Measurements from ENCODE around the gene ACY1. TPM values are rescaled to one million over a fixed set of nuclear protein-coding genes. Genes with fewer than 3 reads are reported as not detected.

ACY1 gene
- total RNA-seq, 1 donor from 2014 or later: 20.3 TPM

- intact Hi-C loops (cut with DNase I): no loop called here
- no peak for DNase-seq (ENCODE audit: low spot score)
Observed at GRCh38 chr3:52034651-52035050, 51.3 kb downstream of the ACY1 start.

GRCh38 chr3:52036222-52036694 lies 52.9 kb downstream of the ACY1 start:
- no peak for DNase-seq (ENCODE audit: low spot score)
- intact Hi-C loops (cut with DNase I): no loop called here

GRCh38 chr3:52036829-52037228 lies 53.5 kb downstream of the ACY1 start:
- intact Hi-C loops (cut with DNase I): no loop called here

GRCh38 chr3:52037291-52037690 lies 54.0 kb downstream of the ACY1 start:
- intact Hi-C loops (cut with DNase I): no loop called here

More at GRCh38 chr3:52036829-52037228, 53.5 kb downstream of the ACY1 start:
- no peak for DNase-seq (ENCODE audit: low spot score)

GRCh38 chr3:52038227-52038626 lies 54.9 kb downstream of the ACY1 start:
- intact Hi-C loops (cut with DNase I): no loop called here
- DNase-seq (ENCODE audit: low spot score): no peak

More at GRCh38 chr3:52037291-52037690, 54.0 kb downstream of the ACY1 start:
- DNase-seq (ENCODE audit: low spot score): no peak

Other genes starting within 250 kb of the ACY1 start
- not detected for gene IQCF6, start 204.3 kb upstream of the ACY1 start, total RNA-seq
- gene IQCF2, start 121.9 kb upstream of the ACY1 start, total RNA-seq: not detected
- not detected for gene IQCF5, start 107.9 kb upstream of the ACY1 start, total RNA-seq
- not detected for gene IQCF1, start 80.2 kb upstream of the ACY1 start, total RNA-seq
- gene RRP9, start 41.6 kb upstream of the ACY1 start, total RNA-seq: 9.7 TPM
- 15.2 TPM for gene PARP3, start 41.2 kb upstream of the ACY1 start, total RNA-seq
- gene GPR62, start 28.2 kb upstream of the ACY1 start, total RNA-seq: 0.16 TPM
- gene PCBP4, start 16.1 kb upstream of the ACY1 start, total RNA-seq: 91.4 TPM
- gene ABHD14B, start 9.5 kb upstream of the ACY1 start, total RNA-seq: 13.6 TPM
- gene ABHD14A, start 8.5 kb upstream of the ACY1 start, total RNA-seq: 12.5 TPM
- gene RPL29, start 12.4 kb downstream of the ACY1 start, total RNA-seq: 466 TPM
- 21.2 TPM for gene DUSP7, start 73.0 kb downstream of the ACY1 start, total RNA-seq
- gene POC1A, start 170.9 kb downstream of the ACY1 start, total RNA-seq: 1.5 TPM
- 154 TPM for gene ALAS1, start 214.6 kb downstream of the ACY1 start, total RNA-seq
- gene TLR9, start 242.1 kb downstream of the ACY1 start, total RNA-seq: 0.16 TPM